ENCODE results near the gene ZNF48.

DNA sequence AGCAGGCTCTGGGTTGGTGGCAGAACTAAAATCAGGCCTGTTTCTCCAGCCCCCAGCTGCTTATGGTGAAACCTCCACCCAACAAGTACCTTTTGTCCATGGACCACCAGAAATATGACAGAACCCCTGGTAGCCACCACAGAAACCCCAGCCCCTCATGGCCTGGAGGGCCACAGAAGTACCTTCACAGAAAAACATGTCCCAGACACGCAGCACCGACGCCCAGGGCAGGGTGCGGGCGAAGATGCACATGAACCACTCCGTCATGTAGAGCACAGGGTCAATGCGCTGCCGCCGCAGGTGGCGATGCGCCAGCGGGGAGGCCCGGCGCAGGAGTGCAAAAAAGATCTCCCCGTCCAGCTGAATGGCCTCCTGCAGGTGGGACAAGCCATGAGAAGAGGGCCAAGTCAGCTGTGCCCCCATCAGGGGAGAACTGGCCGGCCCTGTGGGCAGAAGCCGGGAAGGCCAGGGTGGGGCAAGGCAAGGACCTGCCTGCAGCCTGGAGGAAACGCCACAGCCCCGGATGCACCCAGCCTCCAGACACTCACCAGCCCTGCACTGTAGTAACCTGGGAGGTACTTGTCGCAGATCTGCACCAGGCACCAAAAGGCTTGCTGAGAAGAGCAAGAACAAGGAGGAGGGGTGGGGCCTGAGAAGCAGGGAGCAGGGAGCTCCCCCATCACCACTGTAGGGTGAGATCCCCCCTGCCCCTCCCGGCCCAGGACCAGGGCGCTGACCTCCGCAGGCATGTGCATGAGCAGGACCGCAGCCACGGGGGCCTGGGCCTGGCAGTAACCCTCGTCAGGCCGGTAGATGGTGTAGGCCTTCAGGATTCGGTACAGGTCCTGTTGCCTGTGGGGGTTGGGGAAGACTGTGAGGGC lies 36.0 kb upstream of the ZNF48 start:
- TF ChIP-seq, protein P1, sequence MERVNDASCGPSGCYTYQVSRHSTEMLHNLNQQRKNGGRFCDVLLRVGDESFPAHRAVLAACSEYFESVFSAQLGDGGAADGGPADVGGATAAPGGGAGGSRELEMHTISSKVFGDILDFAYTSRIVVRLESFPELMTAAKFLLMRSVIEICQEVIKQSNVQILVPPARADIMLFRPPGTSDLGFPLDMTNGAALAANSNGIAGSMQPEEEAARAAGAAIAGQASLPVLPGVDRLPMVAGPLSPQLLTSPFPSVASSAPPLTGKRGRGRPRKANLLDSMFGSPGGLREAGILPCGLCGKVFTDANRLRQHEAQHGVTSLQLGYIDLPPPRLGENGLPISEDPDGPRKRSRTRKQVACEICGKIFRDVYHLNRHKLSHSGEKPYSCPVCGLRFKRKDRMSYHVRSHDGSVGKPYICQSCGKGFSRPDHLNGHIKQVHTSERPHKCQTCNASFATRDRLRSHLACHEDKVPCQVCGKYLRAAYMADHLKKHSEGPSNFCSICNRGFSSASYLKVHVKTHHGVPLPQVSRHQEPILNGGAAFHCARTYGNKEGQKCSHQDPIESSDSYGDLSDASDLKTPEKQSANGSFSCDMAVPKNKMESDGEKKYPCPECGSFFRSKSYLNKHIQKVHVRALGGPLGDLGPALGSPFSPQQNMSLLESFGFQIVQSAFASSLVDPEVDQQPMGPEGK (CRISPR knock-in tag; IDR thresholded peaks at IDR 0.05; ENCODE audit: borderline replicate concordance), result no peak
- TF ChIP-seq ZNF8 (CRISPR knock-in tag; IDR thresholded peaks at IDR 0.05) (no peak), CSDC2 (CRISPR knock-in tag; IDR thresholded peaks at IDR 0.05) (no peak), ARNTL (CRISPR knock-in tag; IDR thresholded peaks at IDR 0.05; ENCODE audit: borderline replicate concordance, low read depth) (no peak), SNAI2 (CRISPR knock-in tag; IDR thresholded peaks at IDR 0.05) (no peak), ZFP30 (CRISPR knock-in tag; IDR thresholded peaks at IDR 0.05) (no peak), ZC3H10 (CRISPR knock-in tag; IDR thresholded peaks at IDR 0.05) (no peak), RARB (CRISPR knock-in tag; IDR thresholded peaks at IDR 0.05) (no peak), GLIS3 (CRISPR knock-in tag; IDR thresholded peaks at IDR 0.05) (no peak), ZFP3 (CRISPR knock-in tag; IDR thresholded peaks at IDR 0.05) (no peak), TCF4 (CRISPR knock-in tag; IDR thresholded peaks at IDR 0.05; ENCODE audit: borderline replicate concordance) (no peak)
- TF ChIP-seq, protein P2, sequence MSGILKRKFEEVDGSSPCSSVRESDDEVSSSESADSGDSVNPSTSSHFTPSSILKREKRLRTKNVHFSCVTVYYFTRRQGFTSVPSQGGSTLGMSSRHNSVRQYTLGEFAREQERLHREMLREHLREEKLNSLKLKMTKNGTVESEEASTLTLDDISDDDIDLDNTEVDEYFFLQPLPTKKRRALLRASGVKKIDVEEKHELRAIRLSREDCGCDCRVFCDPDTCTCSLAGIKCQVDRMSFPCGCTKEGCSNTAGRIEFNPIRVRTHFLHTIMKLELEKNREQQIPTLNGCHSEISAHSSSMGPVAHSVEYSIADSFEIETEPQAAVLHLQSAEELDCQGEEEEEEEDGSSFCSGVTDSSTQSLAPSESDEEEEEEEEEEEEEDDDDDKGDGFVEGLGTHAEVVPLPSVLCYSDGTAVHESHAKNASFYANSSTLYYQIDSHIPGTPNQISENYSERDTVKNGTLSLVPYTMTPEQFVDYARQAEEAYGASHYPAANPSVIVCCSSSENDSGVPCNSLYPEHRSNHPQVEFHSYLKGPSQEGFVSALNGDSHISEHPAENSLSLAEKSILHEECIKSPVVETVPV (CRISPR knock-in tag; IDR thresholded peaks at IDR 0.05), result no peak
- TF ChIP-seq, protein P3, sequence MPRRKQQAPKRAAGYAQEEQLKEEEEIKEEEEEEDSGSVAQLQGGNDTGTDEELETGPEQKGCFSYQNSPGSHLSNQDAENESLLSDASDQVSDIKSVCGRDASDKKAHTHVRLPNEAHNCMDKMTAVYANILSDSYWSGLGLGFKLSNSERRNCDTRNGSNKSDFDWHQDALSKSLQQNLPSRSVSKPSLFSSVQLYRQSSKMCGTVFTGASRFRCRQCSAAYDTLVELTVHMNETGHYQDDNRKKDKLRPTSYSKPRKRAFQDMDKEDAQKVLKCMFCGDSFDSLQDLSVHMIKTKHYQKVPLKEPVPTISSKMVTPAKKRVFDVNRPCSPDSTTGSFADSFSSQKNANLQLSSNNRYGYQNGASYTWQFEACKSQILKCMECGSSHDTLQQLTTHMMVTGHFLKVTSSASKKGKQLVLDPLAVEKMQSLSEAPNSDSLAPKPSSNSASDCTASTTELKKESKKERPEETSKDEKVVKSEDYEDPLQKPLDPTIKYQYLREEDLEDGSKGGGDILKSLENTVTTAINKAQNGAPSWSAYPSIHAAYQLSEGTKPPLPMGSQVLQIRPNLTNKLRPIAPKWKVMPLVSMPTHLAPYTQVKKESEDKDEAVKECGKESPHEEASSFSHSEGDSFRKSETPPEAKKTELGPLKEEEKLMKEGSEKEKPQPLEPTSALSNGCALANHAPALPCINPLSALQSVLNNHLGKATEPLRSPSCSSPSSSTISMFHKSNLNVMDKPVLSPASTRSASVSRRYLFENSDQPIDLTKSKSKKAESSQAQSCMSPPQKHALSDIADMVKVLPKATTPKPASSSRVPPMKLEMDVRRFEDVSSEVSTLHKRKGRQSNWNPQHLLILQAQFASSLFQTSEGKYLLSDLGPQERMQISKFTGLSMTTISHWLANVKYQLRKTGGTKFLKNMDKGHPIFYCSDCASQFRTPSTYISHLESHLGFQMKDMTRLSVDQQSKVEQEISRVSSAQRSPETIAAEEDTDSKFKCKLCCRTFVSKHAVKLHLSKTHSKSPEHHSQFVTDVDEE (CRISPR knock-in tag; IDR thresholded peaks at IDR 0.05), result no peak
- TF ChIP-seq, protein P4, sequence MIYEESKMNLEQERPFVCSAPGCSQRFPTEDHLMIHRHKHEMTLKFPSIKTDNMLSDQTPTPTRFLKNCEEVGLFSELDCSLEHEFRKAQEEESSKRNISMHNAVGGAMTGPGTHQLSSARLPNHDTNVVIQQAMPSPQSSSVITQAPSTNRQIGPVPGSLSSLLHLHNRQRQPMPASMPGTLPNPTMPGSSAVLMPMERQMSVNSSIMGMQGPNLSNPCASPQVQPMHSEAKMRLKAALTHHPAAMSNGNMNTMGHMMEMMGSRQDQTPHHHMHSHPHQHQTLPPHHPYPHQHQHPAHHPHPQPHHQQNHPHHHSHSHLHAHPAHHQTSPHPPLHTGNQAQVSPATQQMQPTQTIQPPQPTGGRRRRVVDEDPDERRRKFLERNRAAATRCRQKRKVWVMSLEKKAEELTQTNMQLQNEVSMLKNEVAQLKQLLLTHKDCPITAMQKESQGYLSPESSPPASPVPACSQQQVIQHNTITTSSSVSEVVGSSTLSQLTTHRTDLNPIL (CRISPR knock-in tag; IDR thresholded peaks at IDR 0.05; ENCODE audit: low read depth), result no peak

Measured in SK-N-SH treated with all-trans-retinoic acid at 6 μM for 48 hours (cell line).